ENCODE measurements around the gene P4HA2. TPM values are rescaled to one million over a fixed set of nuclear protein-coding genes. Genes with fewer than 3 reads are reported as not detected.

The P4HA2 gene
- polyA plus RNA-seq (2013, experiment 1 of 2) = 1.7 TPM
- polyA plus RNA-seq (2013, experiment 2 of 2) = 1.8 TPM

DNA sequence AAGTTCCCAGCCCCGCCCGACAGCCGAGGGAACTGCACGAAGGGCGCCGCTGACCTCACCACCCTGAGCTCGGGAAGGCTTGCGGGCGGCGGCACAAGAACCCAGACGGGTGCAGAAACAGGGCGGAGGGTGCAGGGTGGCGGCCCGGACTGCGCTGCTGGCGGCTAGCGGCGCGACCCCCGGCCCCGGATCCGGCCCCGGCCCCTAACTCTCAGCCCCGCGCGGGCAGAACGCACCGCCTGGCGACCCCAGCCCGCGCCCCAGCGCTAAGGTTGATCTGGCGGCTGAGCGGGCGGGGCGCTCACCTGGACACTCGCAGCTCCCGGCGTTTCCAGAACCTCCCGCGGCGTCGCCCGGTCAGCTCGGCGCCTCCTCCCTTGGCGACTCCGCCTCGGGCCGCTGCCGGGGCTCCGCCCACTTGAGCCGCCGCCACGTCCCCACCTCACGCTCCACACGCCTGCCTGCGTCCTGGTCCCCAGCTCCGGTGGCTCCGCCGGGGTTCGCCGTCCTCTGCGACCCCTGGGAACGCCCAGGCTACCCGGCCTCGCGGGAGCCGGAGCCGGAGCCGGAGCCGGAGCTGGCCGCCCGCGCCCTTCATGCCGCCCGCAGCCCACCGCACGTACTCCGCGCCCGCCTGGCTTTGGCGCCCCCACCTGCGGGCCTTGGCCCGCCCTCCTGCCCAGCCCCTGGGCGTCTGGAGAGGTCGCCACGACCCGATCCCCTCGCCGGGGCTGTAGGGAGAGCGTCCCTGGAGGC, at the start of gene P4HA2:
Gene P4HA2 (minus strand): TSS at position 369 of the 756 bp plus-strand sequence. CDS start 9,227 bp downstream, outside the sequence.
- H3K79me2 ChIP-seq (ENCODE audit: control insufficient read depth, insufficient read depth, low read length) = no peaks in the 10 kb centered on the region
- H3K9ac ChIP-seq (ENCODE audit: low read length) = peak within 1 kb of the TSS; percentile 79
- no peaks in the 10 kb centered on the region for H3K27me3 ChIP-seq (ENCODE audit: insufficient read depth, low read length, poor library complexity)
- H4K5ac ChIP-seq (ENCODE audit: low read length) = no peak within 1 kb of the TSS
- no peak within 1 kb of the TSS for H3K27ac ChIP-seq (ENCODE audit: low read depth, low read length)
- peak within 1 kb of the TSS; percentile 82 for H3K18ac ChIP-seq (ENCODE audit: low read length)
- H3K4me3 ChIP-seq (ENCODE audit: low read length) = peak within 1 kb of the TSS; percentile 56
- H2BK120ac ChIP-seq (ENCODE audit: low read depth, low read length) = no peak within 1 kb of the TSS
- H3K4me2 ChIP-seq (ENCODE audit: low read length) = peak within 1 kb of the TSS; percentile 79
- H3K4ac ChIP-seq (ENCODE audit: low read depth, low read length) = peak within 1 kb of the TSS; percentile 28
- peaks cover 2% of the 10 kb centered on the region for H3K4me1 ChIP-seq (ENCODE audit: control insufficient read depth, low read depth, low read length)
- no peak within 1 kb of the TSS for H2BK15ac ChIP-seq (replicated peaks; ENCODE audit: low read depth)
- H3K23ac ChIP-seq (ENCODE audit: low read length) = peak within 1 kb of the TSS; percentile 17
- no peaks in the 10 kb centered on the region for H3K79me1 ChIP-seq (ENCODE audit: low read length)
- H3K36me3 ChIP-seq (ENCODE audit: control insufficient read depth, insufficient read depth, low read length) = no peaks in the 10 kb centered on the region
- WGBS (ENCODE audit: extremely low coverage, insufficient coverage, low lambda C conversion rate) = no CpG with 5 or more reads among the region's 92 CpGs
- H3K56ac ChIP-seq (ENCODE audit: low read length) = peak within 1 kb of the TSS; percentile 89
- no peak within 1 kb of the TSS for H2AK5ac ChIP-seq (ENCODE audit: low read length)
- DNase-seq = peak; percentile 77
- H2BK5ac ChIP-seq (ENCODE audit: low read length) = no peak within 1 kb of the TSS
- no peak within 1 kb of the TSS for H4K8ac ChIP-seq (ENCODE audit: low read depth, low read length)

DNA sequence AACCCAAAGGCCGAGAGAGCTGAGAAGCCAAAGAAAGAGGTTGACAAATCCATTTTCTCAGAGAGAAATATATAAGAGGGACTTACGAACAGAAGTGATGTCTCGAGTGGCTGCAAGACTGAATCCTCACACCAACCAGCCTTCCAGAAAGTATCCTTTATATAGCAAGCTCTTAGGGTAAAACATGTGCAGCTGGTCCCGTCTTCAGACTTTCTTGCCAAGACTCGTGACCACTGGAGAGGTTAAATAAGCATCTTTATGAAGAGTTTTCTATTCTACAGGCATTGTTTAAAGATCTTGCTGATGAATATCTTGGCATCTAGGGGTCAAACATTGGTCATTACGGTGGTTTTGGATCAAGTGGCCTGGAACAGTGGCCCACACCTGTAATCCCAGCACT, 49.6 kb upstream of the P4HA2 start:
- H3K27ac ChIP-seq (ENCODE audit: low read depth, low read length) = no peak overlapping the region
- no peak overlapping the region for H2BK15ac ChIP-seq (replicated peaks; ENCODE audit: low read depth)
- H3K4me2 ChIP-seq (ENCODE audit: low read length) = no peak overlapping the region
- no peak overlapping the region for H3K4ac ChIP-seq (ENCODE audit: low read depth, low read length)
- WGBS (ENCODE audit: extremely low coverage, insufficient coverage, low lambda C conversion rate) = no CpG with 5 or more reads among the region's 6 CpGs
- no peak overlapping the region for H3K9ac ChIP-seq (ENCODE audit: low read length)
- no peak overlapping the region for H2BK120ac ChIP-seq (ENCODE audit: low read depth, low read length)
- no peak overlapping the region for H4K8ac ChIP-seq (ENCODE audit: low read depth, low read length)
- H3K79me2 ChIP-seq (ENCODE audit: control insufficient read depth, insufficient read depth, low read length) = no peaks in the 10 kb centered on the region
- H3K36me3 ChIP-seq (ENCODE audit: control insufficient read depth, insufficient read depth, low read length) = no peaks in the 10 kb centered on the region
- H2BK5ac ChIP-seq (ENCODE audit: low read length) = no peak overlapping the region
- no peak overlapping the region for H3K18ac ChIP-seq (ENCODE audit: low read length)
- DNase-seq = no peak
- H2AK5ac ChIP-seq (ENCODE audit: low read length) = no peak overlapping the region
- H4K5ac ChIP-seq (ENCODE audit: low read length) = no peak overlapping the region
- no peaks in the 10 kb centered on the region for H3K4me1 ChIP-seq (ENCODE audit: control insufficient read depth, low read depth, low read length)
- H3K79me1 ChIP-seq (ENCODE audit: low read length) = no peaks in the 10 kb centered on the region
- H3K23ac ChIP-seq (ENCODE audit: low read length) = no peak overlapping the region
- no peak overlapping the region for H3K4me3 ChIP-seq (ENCODE audit: low read length)
- H3K56ac ChIP-seq (ENCODE audit: low read length) = no peak overlapping the region
- H3K27me3 ChIP-seq (ENCODE audit: insufficient read depth, low read length, poor library complexity) = no peaks in the 10 kb centered on the region

DNA sequence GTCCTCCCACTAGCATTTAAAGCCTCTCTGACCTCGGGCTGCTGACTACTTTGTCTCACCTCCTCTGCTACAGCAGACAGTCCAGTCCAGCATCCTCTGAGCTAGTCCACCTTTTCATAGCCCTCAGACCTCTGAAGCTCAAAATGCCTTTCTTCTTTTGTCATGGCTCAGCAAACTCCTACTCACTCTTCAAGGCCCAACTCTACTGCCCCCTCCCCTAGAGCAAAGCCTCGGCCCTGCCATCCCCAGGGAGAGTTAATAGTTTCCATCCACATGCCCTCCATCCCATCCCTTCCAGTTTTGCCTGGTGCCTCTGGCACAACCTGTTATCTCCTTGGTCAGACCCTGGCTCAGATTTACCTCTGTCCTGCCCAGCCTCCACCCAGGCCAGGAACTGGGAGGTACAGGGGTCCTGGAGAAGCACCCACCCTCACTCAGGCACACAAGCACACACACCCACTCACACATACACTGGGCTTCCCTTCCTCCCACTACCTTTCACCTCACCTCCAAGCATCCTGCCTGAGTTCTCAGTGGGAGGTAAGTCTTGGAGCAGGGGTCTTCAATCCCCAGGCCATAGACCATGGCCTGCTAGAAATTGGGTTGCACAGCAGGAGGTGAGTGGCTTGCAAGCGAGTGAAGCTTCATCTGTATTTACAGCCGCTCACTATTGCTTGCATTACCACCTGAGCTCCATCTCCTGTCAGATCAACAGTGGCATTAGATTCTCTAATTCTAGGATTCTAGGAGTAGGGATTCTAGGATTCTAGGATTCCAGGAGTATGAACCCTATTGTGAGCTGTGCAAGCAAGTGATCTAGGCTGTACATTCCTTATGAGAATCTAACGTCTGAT, 47.9 kb upstream of the P4HA2 start:
- H2BK5ac ChIP-seq (ENCODE audit: low read length) = no peak overlapping the region
- no peak overlapping the region for H2BK15ac ChIP-seq (replicated peaks; ENCODE audit: low read depth)
- H3K27me3 ChIP-seq (ENCODE audit: insufficient read depth, low read length, poor library complexity) = no peaks in the 10 kb centered on the region
- no peak overlapping the region for H3K4me3 ChIP-seq (ENCODE audit: low read length)
- no peak overlapping the region for H3K27ac ChIP-seq (ENCODE audit: low read depth, low read length)
- no peak overlapping the region for H3K18ac ChIP-seq (ENCODE audit: low read length)
- no peak overlapping the region for H3K9ac ChIP-seq (ENCODE audit: low read length)
- no peak overlapping the region for H2AK5ac ChIP-seq (ENCODE audit: low read length)
- no peaks in the 10 kb centered on the region for H3K4me1 ChIP-seq (ENCODE audit: control insufficient read depth, low read depth, low read length)
- H3K4me2 ChIP-seq (ENCODE audit: low read length) = no peak overlapping the region
- no peak overlapping the region for H4K8ac ChIP-seq (ENCODE audit: low read depth, low read length)
- no peaks in the 10 kb centered on the region for H3K79me1 ChIP-seq (ENCODE audit: low read length)
- H3K56ac ChIP-seq (ENCODE audit: low read length) = no peak overlapping the region
- no peak overlapping the region for H3K23ac ChIP-seq (ENCODE audit: low read length)
- DNase-seq = no peak
- H3K4ac ChIP-seq (ENCODE audit: low read depth, low read length) = no peak overlapping the region
- H3K36me3 ChIP-seq (ENCODE audit: control insufficient read depth, insufficient read depth, low read length) = no peaks in the 10 kb centered on the region
- WGBS (ENCODE audit: extremely low coverage, insufficient coverage, low lambda C conversion rate) = no CpG with 5 or more reads among the region's 5 CpGs
- H3K79me2 ChIP-seq (ENCODE audit: control insufficient read depth, insufficient read depth, low read length) = no peaks in the 10 kb centered on the region
- no peak overlapping the region for H4K5ac ChIP-seq (ENCODE audit: low read length)
- H2BK120ac ChIP-seq (ENCODE audit: low read depth, low read length) = no peak overlapping the region

DNA sequence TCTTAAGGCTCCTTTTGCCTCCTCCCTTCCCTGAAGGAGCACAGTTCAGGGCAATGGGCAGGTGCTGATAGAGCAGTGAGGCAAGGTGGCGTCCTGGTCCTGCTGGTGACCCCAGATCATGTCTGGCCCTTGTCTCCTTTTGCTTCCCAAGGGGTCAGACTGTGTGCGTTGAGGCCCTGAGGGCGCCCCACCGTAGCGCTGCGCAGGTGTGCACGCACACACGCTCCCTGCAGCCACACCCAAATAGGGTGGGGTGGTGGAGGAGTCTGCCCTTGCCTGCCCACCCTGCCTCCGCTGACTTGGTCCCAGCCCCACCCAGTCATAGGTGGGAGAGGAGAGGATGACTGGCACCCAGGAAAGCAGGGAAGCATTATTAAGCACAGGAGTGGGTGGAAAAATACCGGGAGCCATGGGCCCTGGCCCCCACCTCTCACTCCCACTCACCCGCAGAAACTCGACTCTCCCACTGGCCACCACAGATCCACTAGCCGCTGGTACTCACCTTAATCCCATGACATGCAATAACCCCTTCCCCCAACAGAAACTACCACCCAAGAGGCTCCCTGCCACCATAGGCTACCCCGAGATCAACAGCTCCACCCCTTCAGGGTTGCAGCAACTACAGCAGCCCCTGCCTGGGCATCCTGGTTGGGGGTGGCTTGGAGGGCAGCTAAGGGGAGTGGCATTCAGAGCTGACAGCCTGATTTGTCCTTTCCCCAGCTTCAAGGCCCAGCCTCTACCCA, 46.6 kb upstream of the P4HA2 start:
- Histone ChIP-seq H3K27me3 (ENCODE audit: insufficient read depth, low read length, poor library complexity) (no peaks in the 10 kb centered on the region), H2AK5ac (ENCODE audit: low read length) (no peak overlapping the region), H2BK120ac (ENCODE audit: low read depth, low read length) (no peak overlapping the region), H3K23ac (ENCODE audit: low read length) (no peak overlapping the region), H3K4me2 (ENCODE audit: low read length) (no peak overlapping the region), H4K8ac (ENCODE audit: low read depth, low read length) (no peak overlapping the region), H2BK5ac (ENCODE audit: low read length) (no peak overlapping the region), H3K4me3 (ENCODE audit: low read length) (no peak overlapping the region), H3K4ac (ENCODE audit: low read depth, low read length) (no peak overlapping the region), H4K5ac (ENCODE audit: low read length) (no peak overlapping the region), H3K18ac (ENCODE audit: low read length) (no peak overlapping the region), H3K36me3 (ENCODE audit: control insufficient read depth, insufficient read depth, low read length) (no peaks in the 10 kb centered on the region), H2BK15ac (replicated peaks; ENCODE audit: low read depth) (no peak overlapping the region), H3K4me1 (ENCODE audit: control insufficient read depth, low read depth, low read length) (no peaks in the 10 kb centered on the region), H3K9ac (ENCODE audit: low read length) (no peak overlapping the region), H3K56ac (ENCODE audit: low read length) (no peak overlapping the region), H3K27ac (ENCODE audit: low read depth, low read length) (no peak overlapping the region), H3K79me1 (ENCODE audit: low read length) (no peaks in the 10 kb centered on the region), H3K79me2 (ENCODE audit: control insufficient read depth, insufficient read depth, low read length) (no peaks in the 10 kb centered on the region)
- WGBS (ENCODE audit: extremely low coverage, insufficient coverage, low lambda C conversion rate) = no CpG with 5 or more reads among the region's 14 CpGs
- DNase-seq = no peak

DNA sequence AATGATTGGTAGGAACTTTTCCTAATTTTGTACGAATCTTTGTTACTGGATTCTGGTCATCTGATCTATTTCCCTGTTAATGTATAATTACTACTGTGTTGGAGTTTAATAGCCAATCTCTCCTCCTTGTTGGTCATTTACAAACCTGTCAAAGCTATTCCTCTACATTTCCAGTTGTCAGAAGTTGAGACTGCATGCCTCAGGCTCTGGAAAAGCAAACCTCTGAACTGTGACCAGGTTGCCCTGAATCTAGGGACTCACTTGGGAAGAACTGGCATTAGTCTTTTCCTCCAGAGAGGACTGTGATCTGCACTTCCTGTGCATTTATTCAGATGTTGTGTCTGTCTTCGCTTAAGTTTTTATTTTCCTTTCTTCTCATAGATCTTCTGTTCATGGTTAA, 46.0 kb upstream of the P4HA2 start:
- no peak overlapping the region for H3K9ac ChIP-seq (ENCODE audit: low read length)
- H2AK5ac ChIP-seq (ENCODE audit: low read length) = no peak overlapping the region
- H3K4me2 ChIP-seq (ENCODE audit: low read length) = no peak overlapping the region
- H3K4me3 ChIP-seq (ENCODE audit: low read length) = no peak overlapping the region
- H3K4me1 ChIP-seq (ENCODE audit: control insufficient read depth, low read depth, low read length) = no peaks in the 10 kb centered on the region
- no peak overlapping the region for H2BK15ac ChIP-seq (replicated peaks; ENCODE audit: low read depth)
- no peak overlapping the region for H3K56ac ChIP-seq (ENCODE audit: low read length)
- no peaks in the 10 kb centered on the region for H3K36me3 ChIP-seq (ENCODE audit: control insufficient read depth, insufficient read depth, low read length)
- H3K27me3 ChIP-seq (ENCODE audit: insufficient read depth, low read length, poor library complexity) = no peaks in the 10 kb centered on the region
- H4K5ac ChIP-seq (ENCODE audit: low read length) = no peak overlapping the region
- no peak overlapping the region for H4K8ac ChIP-seq (ENCODE audit: low read depth, low read length)
- H3K27ac ChIP-seq (ENCODE audit: low read depth, low read length) = no peak overlapping the region
- DNase-seq = no peak
- no peaks in the 10 kb centered on the region for H3K79me1 ChIP-seq (ENCODE audit: low read length)
- H3K23ac ChIP-seq (ENCODE audit: low read length) = no peak overlapping the region
- no peak overlapping the region for H3K18ac ChIP-seq (ENCODE audit: low read length)
- no peaks in the 10 kb centered on the region for H3K79me2 ChIP-seq (ENCODE audit: control insufficient read depth, insufficient read depth, low read length)
- H2BK5ac ChIP-seq (ENCODE audit: low read length) = no peak overlapping the region
- no peak overlapping the region for H2BK120ac ChIP-seq (ENCODE audit: low read depth, low read length)
- no CpG with 5 or more reads among the region's 2 CpGs for WGBS (ENCODE audit: extremely low coverage, insufficient coverage, low lambda C conversion rate)
- H3K4ac ChIP-seq (ENCODE audit: low read depth, low read length) = no peak overlapping the region

All from mesendoderm (in vitro differentiated cells).